Fibroblast of villous mesenchyme (primary cell): Measurements from ENCODE around the gene GALNT14. TPM values are rescaled to one million over a fixed set of nuclear protein-coding genes. Genes with fewer than 3 reads are reported as not detected.

Experiments used
- DNase-seq: peaks from one replicate; pipeline ENCODE4 v3.0.0-alpha.2; 2010; ENCODE audit warnings: low read depth
- H3K4me3 ChIP-seq: 2 replicates; pipeline ENCODE4 v1.5.1; 2011; ENCODE audit warnings: low read depth, mild to moderate bottlenecking, low read length
- total RNA-seq: library from RNA; depleted of rRNA; stranded (reverse); fragments of >200 nt; gene quantifications from 2 replicates; pipeline ENCODE4 v1.2.3, GENCODE V29; 2012
- TF ChIP-seq, protein P1 (sequence below): IDR thresholded peaks from 2 replicates; pipeline ENCODE4 v1.5.1; 2012; ENCODE audit warnings: low read depth, mild to moderate bottlenecking, low read length; ENCODE audit not compliant: insufficient read depth

The GALNT14 gene
- total RNA-seq, 1 donor: under 0.01 TPM

DNA sequence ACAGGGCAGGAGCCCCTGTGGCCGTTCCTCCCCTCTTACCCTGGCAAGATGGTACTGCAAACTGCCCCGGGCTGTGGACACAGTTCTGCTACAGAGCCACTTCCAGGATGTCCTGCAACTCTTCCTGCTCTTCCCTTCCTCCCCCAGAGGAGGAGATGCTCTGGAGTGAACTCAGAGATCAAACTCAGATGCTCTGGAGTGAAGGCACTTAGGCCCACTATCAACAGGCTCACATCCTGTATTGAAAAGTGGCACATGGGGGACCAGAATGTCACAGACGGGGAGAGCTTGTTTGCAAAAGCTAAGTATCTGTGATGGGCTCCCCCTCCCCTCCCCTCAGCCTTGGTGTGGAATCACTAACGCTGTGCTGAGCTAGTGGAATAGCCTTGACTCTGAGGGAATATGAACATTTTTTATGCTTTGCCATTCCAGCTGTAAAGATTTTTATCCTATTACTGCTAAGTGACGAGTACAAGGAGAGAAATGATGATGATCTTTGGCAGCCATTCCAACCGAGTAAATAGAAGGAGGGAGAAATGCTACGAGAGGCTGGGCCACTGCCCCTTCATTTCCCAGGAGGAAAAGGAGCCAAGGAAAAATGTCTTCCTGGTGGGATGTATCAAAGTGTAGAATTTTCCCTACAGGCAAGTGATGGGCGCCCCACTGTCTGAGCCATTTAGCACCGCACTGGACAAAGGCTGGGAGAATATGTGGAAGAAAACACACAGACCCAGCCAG lies 152.6 kb downstream of the GALNT14 start:
- TF ChIP-seq, protein P1, sequence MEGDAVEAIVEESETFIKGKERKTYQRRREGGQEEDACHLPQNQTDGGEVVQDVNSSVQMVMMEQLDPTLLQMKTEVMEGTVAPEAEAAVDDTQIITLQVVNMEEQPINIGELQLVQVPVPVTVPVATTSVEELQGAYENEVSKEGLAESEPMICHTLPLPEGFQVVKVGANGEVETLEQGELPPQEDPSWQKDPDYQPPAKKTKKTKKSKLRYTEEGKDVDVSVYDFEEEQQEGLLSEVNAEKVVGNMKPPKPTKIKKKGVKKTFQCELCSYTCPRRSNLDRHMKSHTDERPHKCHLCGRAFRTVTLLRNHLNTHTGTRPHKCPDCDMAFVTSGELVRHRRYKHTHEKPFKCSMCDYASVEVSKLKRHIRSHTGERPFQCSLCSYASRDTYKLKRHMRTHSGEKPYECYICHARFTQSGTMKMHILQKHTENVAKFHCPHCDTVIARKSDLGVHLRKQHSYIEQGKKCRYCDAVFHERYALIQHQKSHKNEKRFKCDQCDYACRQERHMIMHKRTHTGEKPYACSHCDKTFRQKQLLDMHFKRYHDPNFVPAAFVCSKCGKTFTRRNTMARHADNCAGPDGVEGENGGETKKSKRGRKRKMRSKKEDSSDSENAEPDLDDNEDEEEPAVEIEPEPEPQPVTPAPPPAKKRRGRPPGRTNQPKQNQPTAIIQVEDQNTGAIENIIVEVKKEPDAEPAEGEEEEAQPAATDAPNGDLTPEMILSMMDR: no peak
- no peak for DNase-seq
- H3K4me3 ChIP-seq: no peak overlapping the region

DNA sequence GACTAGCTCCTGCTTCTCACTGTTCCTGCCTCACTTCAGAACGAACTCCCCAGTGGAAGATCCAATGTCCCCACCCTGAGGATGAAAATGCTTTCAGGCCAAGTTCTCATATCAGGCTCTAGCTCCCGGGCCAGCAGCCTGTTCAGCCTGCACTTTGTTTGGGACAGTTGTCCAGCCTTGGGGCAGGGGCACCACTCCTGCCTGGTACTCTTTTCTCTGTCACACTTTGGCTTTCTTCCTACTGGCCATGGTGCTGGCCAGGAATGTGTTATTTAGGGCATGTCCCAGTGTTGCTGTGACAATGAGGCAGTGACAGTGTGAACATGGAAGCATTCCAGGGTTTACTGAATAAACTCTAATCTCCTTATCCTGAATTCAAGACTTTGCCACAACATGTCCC lies 154.1 kb downstream of the GALNT14 start:
- TF ChIP-seq, protein P1: no peak
- H3K4me3 ChIP-seq: no peak overlapping the region
- no peak for DNase-seq

DNA sequence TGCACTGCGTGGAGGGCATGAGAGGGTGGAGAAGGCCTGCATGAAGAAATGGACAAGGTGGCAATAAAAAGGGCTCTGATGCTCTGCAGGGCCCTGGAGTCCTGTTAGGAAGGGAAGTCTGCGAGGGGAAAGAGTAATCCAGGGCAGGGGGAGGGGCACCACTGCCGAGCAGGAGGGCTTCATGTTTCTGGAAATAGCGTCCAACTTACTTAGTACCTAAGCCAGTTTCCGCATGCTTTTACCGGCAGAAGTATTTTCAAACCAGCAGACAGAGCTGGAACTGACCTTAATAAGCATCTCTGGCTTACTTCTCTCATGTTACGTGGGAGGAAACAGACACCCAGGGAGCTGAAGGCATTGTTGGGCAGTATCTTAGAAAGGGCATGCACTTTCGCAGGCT lies 156.7 kb downstream of the GALNT14 start:
- no peak overlapping the region for H3K4me3 ChIP-seq
- DNase-seq: no peak
- TF ChIP-seq, protein P1: no peak

DNA sequence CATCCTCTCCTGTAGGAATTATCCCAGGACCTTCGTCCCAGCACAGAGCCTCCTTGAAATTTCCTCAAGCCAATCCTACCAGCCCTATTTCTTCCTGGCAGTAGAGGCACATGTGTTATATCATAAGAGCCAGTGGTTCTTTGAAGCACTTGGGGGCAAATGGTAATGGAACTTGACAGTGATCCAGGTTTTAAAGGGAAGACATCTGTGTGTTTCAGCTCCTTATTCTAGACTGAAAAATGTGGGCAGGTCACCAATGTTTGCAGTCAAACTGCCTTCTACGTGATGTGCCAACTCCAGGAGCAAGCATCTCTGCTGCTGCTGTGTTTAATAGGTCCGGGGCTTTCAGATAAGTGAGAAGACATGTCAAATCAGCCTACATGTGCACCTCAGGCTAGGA lies 157.1 kb downstream of the GALNT14 start:
- H3K4me3 ChIP-seq: no peak overlapping the region
- TF ChIP-seq, protein P1: no peak
- no peak for DNase-seq

DNA sequence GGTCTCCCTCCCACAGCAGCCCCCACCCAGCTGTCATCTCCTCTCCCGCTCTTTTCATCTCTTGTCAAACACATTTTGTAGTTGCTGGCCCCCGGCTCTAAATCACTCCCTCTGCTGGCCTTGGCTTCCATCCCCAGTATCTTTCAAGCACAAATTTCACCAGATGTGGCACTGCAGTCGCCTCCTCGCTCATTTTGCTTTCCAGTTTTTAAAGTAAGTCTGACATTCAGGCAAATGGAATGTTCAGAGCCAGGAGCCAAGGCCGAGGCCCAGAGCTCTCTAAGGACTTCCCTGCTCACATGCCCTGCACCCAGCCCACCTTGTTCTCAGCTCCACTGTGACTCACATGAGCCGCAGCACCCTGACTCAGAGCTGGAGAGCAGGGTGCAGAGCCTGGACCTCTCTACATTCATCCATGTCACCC lies 158.4 kb downstream of the GALNT14 start:
- H3K4me3 ChIP-seq: no peak overlapping the region
- TF ChIP-seq, protein P1: no peak
- DNase-seq: peak; percentile 5

DNA sequence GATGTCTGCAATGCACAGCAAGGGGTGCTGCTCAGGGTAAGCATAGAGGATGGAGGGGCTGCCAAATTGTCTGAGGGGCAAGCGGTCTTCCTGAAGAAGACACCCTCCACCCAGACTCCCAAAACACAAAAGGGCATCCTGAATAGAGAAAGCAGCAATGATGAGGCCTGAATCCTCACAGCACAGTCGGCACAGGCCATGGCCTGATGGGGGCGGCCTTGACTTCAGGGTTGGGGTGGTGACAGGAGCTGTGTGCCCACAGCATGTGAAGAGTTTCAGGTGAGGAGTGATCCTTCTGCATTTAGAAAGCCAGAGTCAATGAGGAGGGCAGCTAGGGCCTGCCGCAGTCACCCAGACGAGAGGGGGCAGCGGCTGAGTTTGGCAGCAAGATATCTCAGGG lies 159.4 kb downstream of the GALNT14 start:
- TF ChIP-seq, protein P1: no peak
- no peak for DNase-seq
- H3K4me3 ChIP-seq: no peak overlapping the region

DNA sequence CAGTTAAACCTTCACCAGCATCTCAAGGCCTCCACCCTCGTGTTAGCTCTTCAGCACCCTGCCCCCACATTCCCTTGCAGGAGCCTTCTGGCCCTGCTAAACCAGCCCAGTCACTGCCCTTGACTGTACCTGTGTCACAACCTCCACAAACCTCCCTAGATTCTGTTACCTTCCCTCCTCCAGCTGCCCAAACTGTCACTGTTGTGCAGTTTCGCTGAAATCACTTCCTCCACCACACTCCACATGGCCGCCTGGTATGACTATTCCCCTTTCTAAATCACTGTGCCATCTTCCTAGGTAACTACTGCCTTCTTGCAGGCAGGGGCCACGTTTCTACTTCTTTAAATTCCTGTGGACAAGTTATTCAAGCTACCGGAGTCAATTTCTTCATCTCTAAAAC lies 160.2 kb downstream of the GALNT14 start:
- no peak overlapping the region for H3K4me3 ChIP-seq
- no peak for DNase-seq
- TF ChIP-seq, protein P1: no peak
